Hepatocyte (in vitro differentiated cells): ENCODE results near the gene TMEM178A. TPM values are rescaled to one million over a fixed set of nuclear protein-coding genes. Genes with fewer than 3 reads are reported as not detected.

ENCODE experiments used
- DNase-seq: peaks from one replicate; pipeline ENCODE4 v3.0.0-alpha.2; 2016; ENCODE audit warnings: low spot score
- H2AFZ ChIP-seq: fragments of 200-600 bp; sonication (generic); 2 replicates; pipeline ENCODE4 v1.6.0; 2016; ENCODE audit warnings: antibody characterized with exemption, mild to moderate bottlenecking
- H3K27ac ChIP-seq: fragments of 200-600 bp; sonication (generic); 2 replicates; pipeline ENCODE4 v1.5.1; 2016; ENCODE audit warnings: mild to moderate bottlenecking
- H3K27me3 ChIP-seq: fragments of 200-600 bp; sonication (generic); 2 replicates; pipeline ENCODE4 v1.6.1; 2016
- H3K36me3 ChIP-seq: fragments of 200-600 bp; sonication (generic); replicated peaks from 2 replicates; pipeline ENCODE4 v1.5.1; 2016; ENCODE audit warnings: low read depth; ENCODE audit not compliant: insufficient read depth
- H3K4me1 ChIP-seq: fragments of 200-600 bp; sonication (generic); 2 replicates; pipeline ENCODE4 v1.5.1; 2016; ENCODE audit warnings: mild to moderate bottlenecking, moderate library complexity; ENCODE audit not compliant: insufficient read depth
- H3K4me2 ChIP-seq: fragments of 200-600 bp; sonication (generic); 2 replicates; pipeline ENCODE4 v1.6.0; 2016
- H3K4me3 ChIP-seq: fragments of 200-600 bp; sonication (generic); 2 replicates; pipeline ENCODE4 v1.5.1; 2016; ENCODE audit warnings: mild to moderate bottlenecking
- H3K79me2 ChIP-seq: fragments of 200-600 bp; sonication (generic); 2 replicates; pipeline ENCODE4 v1.6.0; 2017; ENCODE audit warnings: mild to moderate bottlenecking
- H3K9me2 ChIP-seq: fragments of 200-600 bp; sonication (generic); replicated peaks from 2 replicates; pipeline ENCODE4 v1.6.0; 2017; ENCODE audit warnings: mild to moderate bottlenecking; ENCODE audit not compliant: insufficient read depth
- H3K9me3 ChIP-seq: fragments of 200-600 bp; sonication (generic); 2 replicates; pipeline ENCODE4 v1.5.1; 2016; ENCODE audit warnings: low read depth, mild to moderate bottlenecking
- H4K20me1 ChIP-seq: fragments of 200-600 bp; sonication (generic); 2 replicates; pipeline ENCODE4 v1.6.0; 2016; ENCODE audit warnings: mild to moderate bottlenecking; ENCODE audit not compliant: insufficient read depth, poor library complexity, severe bottlenecking
- EZH2 ChIP-seq: fragments of 200-600 bp; sonication (generic); IDR thresholded peaks from 2 replicates; pipeline ENCODE4 v1.6.1; 2016; ENCODE audit warnings: antibody characterized with exemption, mild to moderate bottlenecking, borderline replicate concordance
- EZH2phosphoT487 ChIP-seq: fragments of 200-600 bp; sonication (generic); IDR thresholded peaks from one replicate; pipeline ENCODE4 v1.6.1; 2018; ENCODE audit warnings: antibody characterized with exemption, mild to moderate bottlenecking, low read depth, moderate library complexity; ENCODE audit not compliant: unreplicated experiment, severe bottlenecking
- WGBS: methylation state at CpG from one replicate; pipeline ENCODE4 v1.1.6; 2016; ENCODE audit warnings: low lambda C conversion rate; ENCODE audit errors: missing lambda C conversion rate; 5-methylcytosine and 5-hydroxymethylcytosine counted together
- polyA plus RNA-seq: library from polyadenylated mRNA; unstranded; fragments of >200 nt; fragmentation: Nextera tagmentation; extraction: Ambion mirVana; gene quantifications from 2 replicates; pipeline ENCODE4 v1.2.1, GENCODE V29; 2016
- total RNA-seq: library from RNA; depleted of rRNA; stranded (reverse); fragments of >200 nt; gene quantifications from 2 replicates; pipeline ENCODE4 v1.2.3, GENCODE V29; 2014
- TF ChIP-seq, protein P1 (sequence below): fragments of 200-600 bp; sonication (generic); IDR thresholded peaks from 2 replicates; pipeline ENCODE4 v1.5.1; 2016; ENCODE audit warnings: antibody characterized with exemption, mild to moderate bottlenecking; ENCODE audit not compliant: poor library complexity

Gene TMEM178A
- total and polyA plus RNA-seq, 2 experiments from 2014 or later, result 3.9 to 6.6 TPM

DNA sequence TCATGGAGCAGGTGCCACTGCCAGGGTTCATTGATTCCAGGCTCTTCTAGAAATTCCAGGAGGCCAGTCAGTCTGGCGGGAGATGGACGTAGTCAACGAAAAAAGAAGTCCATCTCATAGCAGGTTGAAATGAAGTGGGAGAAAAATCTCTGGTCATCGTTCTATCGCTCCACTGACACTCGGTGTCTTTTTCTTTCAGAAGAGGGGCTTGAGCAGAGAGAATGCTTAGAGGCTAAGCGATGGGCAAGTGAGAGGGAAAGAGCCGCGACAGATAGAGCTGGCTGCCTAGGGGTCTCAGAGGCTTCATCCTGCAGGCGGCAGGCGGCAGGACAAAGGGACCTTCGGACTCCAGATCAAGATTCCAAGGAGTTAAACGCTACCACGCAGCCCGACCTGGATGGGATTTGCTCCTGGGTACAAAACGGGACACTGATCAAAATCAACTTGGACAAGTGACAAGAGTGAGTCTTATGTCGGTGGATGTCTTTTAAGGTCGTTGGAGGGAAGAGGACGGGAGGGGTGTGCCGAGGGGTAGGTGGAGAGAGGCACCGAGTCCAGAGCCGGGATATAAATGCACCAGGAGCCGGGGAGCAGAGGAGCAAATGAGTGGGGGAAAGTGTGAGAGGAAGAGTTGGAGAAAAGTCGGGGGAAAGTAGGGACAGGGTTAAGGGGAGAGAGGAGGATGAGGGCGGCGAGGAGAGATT is 677 bp upstream of the TMEM178A start:
- TF ChIP-seq EZH2phosphoT487, result peak; percentile 50
- TF ChIP-seq, protein P1, sequence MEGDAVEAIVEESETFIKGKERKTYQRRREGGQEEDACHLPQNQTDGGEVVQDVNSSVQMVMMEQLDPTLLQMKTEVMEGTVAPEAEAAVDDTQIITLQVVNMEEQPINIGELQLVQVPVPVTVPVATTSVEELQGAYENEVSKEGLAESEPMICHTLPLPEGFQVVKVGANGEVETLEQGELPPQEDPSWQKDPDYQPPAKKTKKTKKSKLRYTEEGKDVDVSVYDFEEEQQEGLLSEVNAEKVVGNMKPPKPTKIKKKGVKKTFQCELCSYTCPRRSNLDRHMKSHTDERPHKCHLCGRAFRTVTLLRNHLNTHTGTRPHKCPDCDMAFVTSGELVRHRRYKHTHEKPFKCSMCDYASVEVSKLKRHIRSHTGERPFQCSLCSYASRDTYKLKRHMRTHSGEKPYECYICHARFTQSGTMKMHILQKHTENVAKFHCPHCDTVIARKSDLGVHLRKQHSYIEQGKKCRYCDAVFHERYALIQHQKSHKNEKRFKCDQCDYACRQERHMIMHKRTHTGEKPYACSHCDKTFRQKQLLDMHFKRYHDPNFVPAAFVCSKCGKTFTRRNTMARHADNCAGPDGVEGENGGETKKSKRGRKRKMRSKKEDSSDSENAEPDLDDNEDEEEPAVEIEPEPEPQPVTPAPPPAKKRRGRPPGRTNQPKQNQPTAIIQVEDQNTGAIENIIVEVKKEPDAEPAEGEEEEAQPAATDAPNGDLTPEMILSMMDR, result no peak
- DNase-seq, result no peak
- H4K20me1 ChIP-seq, result no peaks in the 10 kb centered on the region
- H3K4me3 ChIP-seq, result no peak overlapping the region
- H3K27ac ChIP-seq, result no peak overlapping the region
- H3K79me2 ChIP-seq, result no peaks in the 10 kb centered on the region
- H3K9me2 ChIP-seq, result no peaks in the 10 kb centered on the region
- WGBS, result 11% methylated on average over 22 of the region's 26 CpGs
- peaks cover 51% of the 10 kb centered on the region for H3K27me3 ChIP-seq
- no peaks in the 10 kb centered on the region for H3K9me3 ChIP-seq
- peak overlapping the region; percentile 31 for H2AFZ ChIP-seq
- peaks cover 7% of the 10 kb centered on the region for H3K4me1 ChIP-seq
- H3K36me3 ChIP-seq, result no peaks in the 10 kb centered on the region
- H3K4me2 ChIP-seq, result peak overlapping the region; percentile 97

DNA sequence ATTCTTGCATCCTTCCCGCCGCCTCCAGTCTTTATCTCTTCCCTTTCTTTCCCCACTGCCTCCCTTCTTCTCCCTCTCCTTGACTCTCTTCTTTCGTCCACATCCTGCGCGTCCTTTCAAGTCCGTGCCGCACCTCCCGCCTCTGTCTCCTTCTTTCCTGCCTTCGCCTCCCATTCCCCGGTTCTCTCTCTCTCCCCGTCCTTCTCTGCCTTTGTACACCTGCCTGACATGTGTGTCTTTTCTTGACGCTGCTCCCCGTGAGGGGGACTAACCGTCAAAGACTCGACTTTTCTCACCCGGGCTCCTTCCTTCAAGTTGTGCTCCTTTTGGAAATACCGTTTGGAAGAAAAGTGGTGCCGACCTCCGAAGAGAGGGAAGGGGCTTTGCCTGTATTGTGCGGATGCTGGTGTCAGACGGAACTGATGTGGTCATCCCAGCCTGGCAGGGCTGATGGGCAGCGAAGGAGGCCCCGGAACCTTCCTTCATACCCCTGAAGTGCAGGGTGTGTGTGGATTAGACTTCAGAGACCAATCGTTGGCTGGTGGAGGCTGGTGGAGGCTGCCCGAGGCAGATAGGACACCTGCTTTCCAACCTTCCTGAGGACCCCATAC is 879 bp downstream of the TMEM178A start:
- no peak overlapping the region for H3K27ac ChIP-seq

DNA sequence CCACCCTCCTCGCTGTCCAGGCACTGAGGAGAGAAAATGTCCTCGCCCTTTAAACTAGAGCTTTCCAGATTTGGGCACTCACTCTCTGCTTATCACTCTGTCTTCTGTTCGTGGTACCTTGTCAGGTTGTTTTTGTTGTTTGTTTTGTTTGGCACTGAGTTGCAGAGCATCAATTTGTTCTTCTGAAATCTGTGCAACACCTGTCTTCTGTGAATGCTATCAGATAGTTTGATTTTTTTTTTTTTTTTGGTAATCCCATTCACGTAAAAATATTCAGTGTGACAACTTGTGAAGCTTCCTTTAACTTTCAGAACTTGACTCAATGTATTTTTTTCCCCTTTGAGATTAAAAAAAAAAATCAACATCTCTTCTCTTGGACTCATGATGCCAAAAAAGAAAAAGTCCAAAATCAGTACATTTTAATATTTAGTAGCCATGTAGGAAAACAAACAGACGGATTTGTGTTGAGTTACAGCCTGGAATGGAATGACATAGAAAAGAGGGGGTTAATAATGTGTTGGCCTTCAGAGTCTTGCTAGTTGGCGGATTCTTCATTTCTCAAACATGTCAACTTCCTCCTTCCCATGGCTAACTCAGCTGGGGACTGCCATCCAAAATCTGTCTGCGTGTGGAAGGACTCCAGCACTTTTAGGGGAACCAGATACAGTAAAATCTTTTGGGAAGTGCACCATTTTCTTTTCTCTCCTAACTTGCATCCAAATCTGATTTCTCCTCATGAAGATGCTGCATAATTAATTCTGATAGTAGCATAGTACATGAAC is 1.6 kb downstream of the TMEM178A start:
- Histone ChIP-seq H3K36me3 (no peaks in the 10 kb centered on the region), H3K79me2 (no peaks in the 10 kb centered on the region), H3K4me3 (peak overlapping the region; percentile 58), H3K4me2 (peak overlapping the region; percentile 97), H3K27me3 (peaks cover 66% of the 10 kb centered on the region), H3K27ac (no peak overlapping the region), H4K20me1 (no peaks in the 10 kb centered on the region), H3K9me3 (no peaks in the 10 kb centered on the region), H3K4me1 (peaks cover 7% of the 10 kb centered on the region), H2AFZ (no peak overlapping the region), H3K9me2 (no peaks in the 10 kb centered on the region)
- TF ChIP-seq EZH2, result no peak
- TF ChIP-seq, protein P1, result no peak
- no peak for TF ChIP-seq EZH2phosphoT487
- DNase-seq, result no peak
- 43% methylated on average over 7 of the region's 7 CpGs for WGBS

More for the DNA sequence above, 879 bp downstream of the TMEM178A start:
- Histone ChIP-seq H3K4me1 (peaks cover 7% of the 10 kb centered on the region), H3K79me2 (no peaks in the 10 kb centered on the region), H3K27me3 (peaks cover 62% of the 10 kb centered on the region), H2AFZ (peak overlapping the region; percentile 80), H3K36me3 (no peaks in the 10 kb centered on the region), H3K9me2 (no peaks in the 10 kb centered on the region), H3K4me2 (peak overlapping the region; percentile 97), H3K4me3 (peak overlapping the region; percentile 58), H4K20me1 (no peaks in the 10 kb centered on the region), H3K9me3 (no peaks in the 10 kb centered on the region)
- no peak for DNase-seq
- TF ChIP-seq EZH2, result peak; percentile 62
- TF ChIP-seq, protein P1, result no peak
- TF ChIP-seq EZH2phosphoT487, result no peak
- 4% methylated on average over 23 of the region's 25 CpGs for WGBS
